Uterus (tissue), 2 donors: ENCODE results near the gene LYSMD3.

Source experiments
- POLR2A ChIP-seq, 2 donors: fragments of 450-650 bp; IDR thresholded peaks; one replicate each; pipeline ENCODE4 v1.6.1; 2016; ENCODE audit warnings: antibody characterized with exemption in 2 of 2, mild to moderate bottlenecking in 1 of 2, moderate library complexity in 1 of 2
- TF ChIP-seq, protein P1 (sequence below), 4 experiments: fragments of 200-600 bp in 2 of 4; fragments of 450-650 bp in 2 of 4; sonication (generic) in 2 of 4; IDR thresholded peaks; one replicate each; pipeline ENCODE4 v1.5.1; 2016 to 2019; ENCODE audit warnings: antibody characterized with exemption in 4 of 4, mild to moderate bottlenecking in 2 of 4, moderate library complexity in 1 of 4

DNA sequence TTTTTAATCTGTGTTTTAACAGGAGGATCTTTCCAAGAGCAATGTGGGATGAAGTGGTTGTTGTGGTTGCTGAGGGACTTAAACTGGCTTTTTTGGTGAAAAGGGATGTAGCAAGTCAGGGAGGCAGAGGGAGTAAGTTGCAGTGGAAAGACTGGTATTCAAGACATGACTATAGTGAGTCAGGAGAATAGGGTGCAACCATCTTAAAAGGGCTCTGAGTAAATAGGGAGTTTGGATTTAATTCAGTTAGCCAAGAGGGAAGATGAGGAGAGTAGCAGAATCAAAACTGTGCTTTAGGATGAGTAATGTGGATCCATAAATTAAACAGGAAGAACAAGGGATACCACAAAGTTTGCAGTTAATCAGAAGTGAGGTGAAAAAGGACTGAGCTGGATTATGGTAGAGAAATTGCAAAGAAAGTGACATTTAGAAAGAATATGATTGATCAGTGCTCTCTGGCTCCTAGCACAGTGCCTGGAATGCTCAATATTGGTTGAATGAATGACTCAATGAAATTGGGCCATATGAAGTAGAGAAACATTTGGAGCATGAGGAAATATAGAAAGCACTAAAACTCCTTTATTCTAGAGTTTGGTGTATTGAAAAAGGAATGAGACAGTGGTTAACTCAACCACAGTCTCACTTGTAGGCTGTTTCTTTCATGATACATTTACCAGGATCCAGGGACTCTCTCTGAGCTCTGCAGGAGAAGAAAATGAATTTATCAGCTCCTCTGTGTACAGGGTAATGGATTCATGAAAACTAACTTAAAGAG, 49.6 kb downstream of the LYSMD3 start:
- TF ChIP-seq, protein P1, sequence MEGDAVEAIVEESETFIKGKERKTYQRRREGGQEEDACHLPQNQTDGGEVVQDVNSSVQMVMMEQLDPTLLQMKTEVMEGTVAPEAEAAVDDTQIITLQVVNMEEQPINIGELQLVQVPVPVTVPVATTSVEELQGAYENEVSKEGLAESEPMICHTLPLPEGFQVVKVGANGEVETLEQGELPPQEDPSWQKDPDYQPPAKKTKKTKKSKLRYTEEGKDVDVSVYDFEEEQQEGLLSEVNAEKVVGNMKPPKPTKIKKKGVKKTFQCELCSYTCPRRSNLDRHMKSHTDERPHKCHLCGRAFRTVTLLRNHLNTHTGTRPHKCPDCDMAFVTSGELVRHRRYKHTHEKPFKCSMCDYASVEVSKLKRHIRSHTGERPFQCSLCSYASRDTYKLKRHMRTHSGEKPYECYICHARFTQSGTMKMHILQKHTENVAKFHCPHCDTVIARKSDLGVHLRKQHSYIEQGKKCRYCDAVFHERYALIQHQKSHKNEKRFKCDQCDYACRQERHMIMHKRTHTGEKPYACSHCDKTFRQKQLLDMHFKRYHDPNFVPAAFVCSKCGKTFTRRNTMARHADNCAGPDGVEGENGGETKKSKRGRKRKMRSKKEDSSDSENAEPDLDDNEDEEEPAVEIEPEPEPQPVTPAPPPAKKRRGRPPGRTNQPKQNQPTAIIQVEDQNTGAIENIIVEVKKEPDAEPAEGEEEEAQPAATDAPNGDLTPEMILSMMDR (IDR thresholded peaks at IDR 0.05), result no peak
- no peak for TF ChIP-seq POLR2A (IDR thresholded peaks at IDR 0.05)
